Endothelial cell of umbilical vein (primary cell): Measurements from ENCODE around the gene IRF8.

ENCODE experiments used
- CTCF ChIP-seq, 2 donors: IDR thresholded peaks; 1 replicate in 1 of 2; 2 replicates in 1 of 2; pipeline ENCODE4 v1.5.1; 2011; ENCODE audit warnings: low read length in 2 of 2, mild to moderate bottlenecking in 2 of 2, moderate library complexity in 2 of 2, control low read depth in 1 of 2, inconsistent platforms in 1 of 2, low read depth in 1 of 2; ENCODE audit not compliant: insufficient read depth in 1 of 2; ENCODE audit errors: extremely low read depth in 1 of 2
- EZH2 ChIP-seq: IDR thresholded peaks from 2 replicates; pipeline ENCODE4 v1.6.1; 2012; ENCODE audit warnings: borderline replicate concordance, low read depth, mild to moderate bottlenecking, moderate library complexity, low read length, inconsistent platforms; ENCODE audit not compliant: severe bottlenecking
- MAX ChIP-seq: IDR thresholded peaks from 2 replicates; pipeline ENCODE4 v1.6.1; 2011; ENCODE audit not compliant: insufficient read depth, insufficient read length

- no peak for TF ChIP-seq CTCF (IDR thresholded peaks at IDR 0.05; ENCODE audit: extremely low read depth in 1 of 2, insufficient read depth in 1 of 2, low read depth in 1 of 2, low read length in 2 of 2)
- no peak for TF ChIP-seq EZH2
- TF ChIP-seq MAX = no peak
Observed at GRCh38 chr16:85940214-85940613, 41.3 kb downstream of the IRF8 start.
